Sigmoid colon (tissue), 7 donors: ENCODE data around the gene TMPRSS6. TPM values are rescaled to one million over a fixed set of nuclear protein-coding genes. Genes with fewer than 3 reads are reported as not detected.

Experiments used
- DNase-seq: peaks from one replicate; pipeline ENCODE4 v3.0.0-alpha.2; 2019
- H3K27ac ChIP-seq, 4 donors: fragments of 200-600 bp; sonication (generic); one replicate each; pipeline ENCODE4 v1.5.1; 2016 to 2019; ENCODE audit warnings: mild to moderate bottlenecking in 1 of 4
- H3K27me3 ChIP-seq, 3 donors: fragments of 200-600 bp; sonication (generic); one replicate each; pipeline ENCODE4 v1.5.1; 2019; ENCODE audit warnings: mild to moderate bottlenecking in 1 of 3
- H3K36me3 ChIP-seq, 4 donors: fragments of 200-600 bp; sonication (generic); one replicate each; pipeline ENCODE4 v1.5.1; 2016 to 2019
- H3K4me1 ChIP-seq, 4 donors: fragments of 200-600 bp; sonication (generic); one replicate each; pipeline ENCODE4 v1.5.1; 2017 to 2019
- H3K4me3 ChIP-seq, 4 donors: fragments of 200-600 bp; sonication (generic); one replicate each; pipeline ENCODE4 v1.5.1; 2017 to 2019; ENCODE audit warnings: mild to moderate bottlenecking in 2 of 4, moderate library complexity in 1 of 4
- H3K9me3 ChIP-seq, 4 donors: fragments of 200-600 bp in 3 of 4; sonication (generic) in 3 of 4; one replicate each; pipeline versions ENCODE4 v1.5.1 to v1.6.1; 2013 to 2019
- CTCF ChIP-seq, 4 experiments: fragments of 450-650 bp in 3 of 4; fragments of 200-600 bp in 1 of 4; IDR thresholded peaks; one replicate each; pipeline ENCODE4 v1.5.1; 2016 to 2019; ENCODE audit warnings: antibody characterized with exemption in 4 of 4, mild to moderate bottlenecking in 3 of 4, moderate library complexity in 2 of 4
- EP300 ChIP-seq, 4 donors: sonication (generic); formaldehyde crosslinking; IDR thresholded peaks; one replicate each; pipeline ENCODE4 v1.6.1; 2017; ENCODE audit warnings: antibody characterized with exemption in 4 of 4
- POLR2A ChIP-seq, 2 donors: fragments of 450-650 bp; IDR thresholded peaks; one replicate each; pipeline ENCODE4 v1.6.1; 2016; ENCODE audit warnings: antibody characterized with exemption in 2 of 2, mild to moderate bottlenecking in 2 of 2, moderate library complexity in 2 of 2
- POLR2AphosphoS5 ChIP-seq, 4 donors: sonication (generic); formaldehyde crosslinking; IDR thresholded peaks; one replicate each; pipeline ENCODE4 v1.6.1; 2017; ENCODE audit warnings: antibody characterized with exemption in 4 of 4
- WGBS, 2 donors: extraction: QIAGEN DNeasy Blood & Tissue Kit; methylation state at CpG; one replicate each; pipeline ENCODE4 v1.1.7; 2013; 5-methylcytosine and 5-hydroxymethylcytosine counted together
- intact Hi-C: fragments of 100-400 bp; cut with DNase I; formaldehyde crosslinking; loops from one replicate; pipeline ENCODE4 v1.15.1; 2023
- polyA plus RNA-seq, 3 donors: library from polyadenylated mRNA; stranded (reverse); fragments of 200-250 nt; gene quantifications; one replicate each; pipeline ENCODE4 v1.2.3, GENCODE V29; 2013
- total RNA-seq, 4 donors: library from RNA; depleted of rRNA; stranded (reverse); fragments of >200 nt; gene quantifications; one replicate each; pipeline ENCODE4 v1.1.0, GENCODE V29; 2016
- donor health status: healthy with polysubstance abuse.
- donor health status: Bipolar disorder and iron deficiency.
- donor health status: healthy.

Gene TMPRSS6
- total and polyA plus RNA-seq, 7 donors: 0.79 to 1.8 TPM; not detected in 5

GRCh38 chr22:37138849-37139561 lies 29.5 kb upstream of the TMPRSS6 start:
- intact Hi-C loops: no loop called here
- 44 to 58% methylated on average over 16 of the region's 16 CpGs for WGBS, 2 donors

GRCh38 chr22:37137903-37138665 lies 28.6 kb upstream of the TMPRSS6 start:
- H3K9me3 ChIP-seq: no peaks in the 10 kb centered on the region
- peaks cover 0 to 3% (median 0%) of the 10 kb centered on the region in 3 donors for H3K27me3 ChIP-seq
- no peaks in the 10 kb centered on the region for H3K4me1 ChIP-seq
- H3K4me3 ChIP-seq: no peak overlapping the region
- no peak overlapping the region for H3K27ac ChIP-seq
- WGBS, 2 donors: 78 to 79% methylated on average over 6 of the region's 6 CpGs
- no peak for DNase-seq
- intact Hi-C loops: no loop called here
- no peak for TF ChIP-seq POLR2AphosphoS5 (IDR thresholded peaks at IDR 0.05)
- TF ChIP-seq CTCF (IDR thresholded peaks at IDR 0.05): no peak
- no peak for TF ChIP-seq POLR2A (IDR thresholded peaks at IDR 0.05)
- no peak for TF ChIP-seq EP300 (IDR thresholded peaks at IDR 0.05)
- H3K36me3 ChIP-seq: no peaks in the 10 kb centered on the region

More at GRCh38 chr22:37138849-37139561, 29.5 kb upstream of the TMPRSS6 start:
- no peak overlapping the region for H3K4me3 ChIP-seq
- H3K36me3 ChIP-seq: no peaks in the 10 kb centered on the region
- H3K27ac ChIP-seq: no peak overlapping the region
- no peak for TF ChIP-seq CTCF (IDR thresholded peaks at IDR 0.05)
- no peak for TF ChIP-seq EP300 (IDR thresholded peaks at IDR 0.05)
- TF ChIP-seq POLR2A (IDR thresholded peaks at IDR 0.05): no peak
- TF ChIP-seq POLR2AphosphoS5 (IDR thresholded peaks at IDR 0.05): no peak
- no peaks in the 10 kb centered on the region for H3K4me1 ChIP-seq
- H3K9me3 ChIP-seq: no peaks in the 10 kb centered on the region
- no peak for DNase-seq
- peaks cover 0 to 7% (median 0%) of the 10 kb centered on the region in 3 donors for H3K27me3 ChIP-seq

DNA sequence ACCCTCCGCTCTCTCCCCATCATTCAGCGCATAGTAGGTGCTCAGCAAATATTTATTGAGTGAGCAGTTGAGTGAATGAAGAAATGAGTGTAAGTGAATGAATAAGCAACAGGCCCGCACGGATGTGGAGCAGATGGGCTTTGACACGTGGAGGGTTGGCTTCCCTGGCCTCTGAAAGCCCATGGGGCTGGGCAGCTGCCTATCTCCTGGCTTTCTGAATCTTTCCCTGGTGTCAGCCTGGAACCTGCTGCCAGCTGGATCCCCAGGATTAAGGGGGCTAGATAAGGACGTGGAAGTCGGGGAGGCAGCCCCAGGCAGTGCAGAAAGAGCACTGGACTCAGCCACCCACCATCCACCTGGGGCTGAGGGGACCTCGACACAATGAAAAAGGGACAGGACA lies 27.6 kb upstream of the TMPRSS6 start:
- Histone ChIP-seq H3K36me3 (no peaks in the 10 kb centered on the region), H3K4me1 (no peaks in the 10 kb centered on the region)
- TF ChIP-seq CTCF (IDR thresholded peaks at IDR 0.05): no peak

GRCh38 chr22:37135023-37135422 lies 25.5 kb upstream of the TMPRSS6 start:
- no peaks in the 10 kb centered on the region for H3K9me3 ChIP-seq
- H3K27ac ChIP-seq: no peak overlapping the region
- intact Hi-C loops: no loop called here
- no peaks in the 10 kb centered on the region for H3K4me1 ChIP-seq
- no peak overlapping the region for H3K4me3 ChIP-seq
- 85 to 89% methylated on average over 12 of the region's 12 CpGs for WGBS, 2 donors
- H3K27me3 ChIP-seq: no peaks in the 10 kb centered on the region
- TF ChIP-seq POLR2AphosphoS5 (IDR thresholded peaks at IDR 0.05): no peak
- TF ChIP-seq EP300 (IDR thresholded peaks at IDR 0.05): no peak
- TF ChIP-seq POLR2A (IDR thresholded peaks at IDR 0.05): no peak
- TF ChIP-seq CTCF (IDR thresholded peaks at IDR 0.05): no peak
- H3K36me3 ChIP-seq: no peaks in the 10 kb centered on the region
- DNase-seq: no peak

More for the DNA sequence above, 27.6 kb upstream of the TMPRSS6 start:
- Histone ChIP-seq H3K27ac (no peak overlapping the region), H3K9me3 (no peaks in the 10 kb centered on the region), H3K4me3 (no peak overlapping the region), H3K27me3 (no peaks in the 10 kb centered on the region)
- no peak for DNase-seq
- WGBS, 2 donors: 85 to 88% methylated on average over 8 of the region's 8 CpGs
- intact Hi-C loops: no loop called here
